HepG2 (cell line): ENCODE results near the gene MON1A. TPM values are rescaled to one million over a fixed set of nuclear protein-coding genes. Genes with fewer than 3 reads are reported as not detected.

Experiments
- ELK4 ChIP-seq: sonication (generic); formaldehyde crosslinking; IDR thresholded peaks from 2 replicates; pipeline ENCODE4 v1.9.0; 2021; ENCODE audit warnings: missing genetic modification reagents, borderline replicate concordance
- FOXK1 ChIP-seq: sonication (generic); formaldehyde crosslinking; IDR thresholded peaks from 2 replicates; pipeline ENCODE4 v1.4.0; 2020; ENCODE audit warnings: low read depth, missing genetic modification reagents, borderline replicate concordance
- HIVEP1 ChIP-seq: sonication (generic); formaldehyde crosslinking; IDR thresholded peaks from 2 replicates; pipeline ENCODE4 v1.4.0; 2020; ENCODE audit warnings: mild to moderate bottlenecking, missing genetic modification reagents
- MAFF ChIP-seq: IDR thresholded peaks from 2 replicates; pipeline ENCODE4 v1.6.1; 2011; ENCODE audit warnings: low read depth, low read length, improper control_type of control experiment
- NFE2L2 ChIP-seq: fragments of 150-350 bp; IDR thresholded peaks from 2 replicates; pipeline ENCODE4 v1.6.1; 2014; ENCODE audit warnings: low read length
- SNAI1 ChIP-seq: sonication (generic); formaldehyde crosslinking; IDR thresholded peaks from 2 replicates; pipeline ENCODE4 v1.5.0; 2020; ENCODE audit warnings: mild to moderate bottlenecking, missing genetic modification reagents, borderline replicate concordance
- TFE3 ChIP-seq: IDR thresholded peaks from 2 replicates; pipeline ENCODE4 v1.6.1; 2016
- THAP7 ChIP-seq: sonication (generic); formaldehyde crosslinking; IDR thresholded peaks from 2 replicates; pipeline ENCODE4 v1.8.1; 2023; ENCODE audit warnings: mild to moderate bottlenecking, missing genetic modification reagents
- THRA ChIP-seq: sonication (generic); formaldehyde crosslinking; IDR thresholded peaks from 2 replicates; pipeline ENCODE4 v1.4.0; 2020; ENCODE audit warnings: missing genetic modification reagents, borderline replicate concordance
- ZBTB21 ChIP-seq: sonication (generic); formaldehyde crosslinking; IDR thresholded peaks from 2 replicates; pipeline ENCODE4 v1.4.0; 2020; ENCODE audit warnings: missing genetic modification reagents
- ZBTB43 ChIP-seq: sonication (generic); formaldehyde crosslinking; conservative IDR thresholded peaks from 2 replicates; pipeline ENCODE4 v1.4.0; 2020; ENCODE audit warnings: missing genetic modification reagents
- ZBTB46 ChIP-seq: sonication (generic); formaldehyde crosslinking; IDR thresholded peaks from 2 replicates; pipeline ENCODE4 v1.4.0; 2020; ENCODE audit warnings: mild to moderate bottlenecking, missing genetic modification reagents, borderline replicate concordance
- ZBTB7B ChIP-seq: sonication (generic); formaldehyde crosslinking; IDR thresholded peaks from 2 replicates; pipeline ENCODE4 v1.4.0; 2020; ENCODE audit warnings: missing genetic modification reagents
- ZFP62 ChIP-seq: sonication (generic); formaldehyde crosslinking; IDR thresholded peaks from 2 replicates; pipeline ENCODE4 v1.4.0; 2020; ENCODE audit warnings: missing genetic modification reagents
- ZMAT5 ChIP-seq: sonication (generic); formaldehyde crosslinking; IDR thresholded peaks from 2 replicates; pipeline ENCODE4 v1.5.0; 2020; ENCODE audit warnings: mild to moderate bottlenecking, low read depth, missing genetic modification reagents, borderline replicate concordance
- ZNF34 ChIP-seq: sonication (generic); formaldehyde crosslinking; IDR thresholded peaks from 2 replicates; pipeline ENCODE4 v1.4.0; 2020; ENCODE audit warnings: mild to moderate bottlenecking, missing genetic modification reagents, borderline replicate concordance
- ZNF562 ChIP-seq: sonication (generic); formaldehyde crosslinking; IDR thresholded peaks from 2 replicates; pipeline ENCODE4 v1.8.0; 2022; ENCODE audit warnings: missing genetic modification reagents, borderline replicate concordance
- ZNF878 ChIP-seq: sonication (generic); formaldehyde crosslinking; IDR thresholded peaks from 2 replicates; pipeline ENCODE4 v1.8.1; 2023; ENCODE audit warnings: mild to moderate bottlenecking, missing genetic modification reagents, moderate library complexity
- polyA plus RNA-seq, 8 experiments: library from polyadenylated mRNA; depleted of rRNA in 3 of 8; stranded (reverse) in 7 of 8; unstranded in 1 of 8; fragments of >200 nt; fragmentation: Illumina TruSeq in 4 of 8; extraction: Trizol in 4 of 8; gene quantifications; 2 replicates each; pipeline versions ENCODE4 v1.2.1 to v1.2.3, GENCODE V29; 2011 to 2016; ENCODE audit warnings: low read depth in 4 of 8, missing spikeins in 1 of 8, mixed read lengths in 1 of 8; ENCODE audit not compliant: insufficient read depth in 1 of 8
- total RNA-seq, 5 experiments: library from RNA; depleted of rRNA; stranded (reverse); fragments of >200 nt; fragmentation: Illumina TruSeq; extraction: Trizol; gene quantifications; 2 replicates each; pipeline ENCODE4 v1.2.3, GENCODE V29; 2016; ENCODE audit warnings: low read depth in 1 of 5

Gene MON1A
- total and polyA plus RNA-seq, 2 of the 13 experiments (the other 11 are each of a cell fraction or from before 2014, with no cell fraction given): 4.6 to 9.0 TPM

GRCh38 chr3:49939858-49940666 is 10.5 kb upstream of the MON1A start, which contains the start of gene RBM6 (continued):
- TF ChIP-seq ZBTB7B (CRISPR knock-in tag) (no peak; the same call in 1 of the 2 replicates), HIVEP1 (peak; percentile 87), ZNF562 (CRISPR knock-in tag) (no peak), ELK4 (CRISPR knock-in tag) (peak; percentile 88; the same call in 1 of the 2 replicates), THRA (CRISPR knock-in tag) (no peak; the same call in 1 of the 2 replicates), ZMAT5 (no peak), ZBTB46 (no peak), ZBTB43 (CRISPR knock-in tag) (peak; percentile 84), SNAI1 (peak; percentile 94), TFE3 (CRISPR knock-in tag) (peak; percentile 71), ZFP62 (CRISPR knock-in tag) (peak; percentile 75; the same call in 1 of the 2 replicates), ZNF878 (CRISPR knock-in tag) (no peak), THAP7 (CRISPR knock-in tag) (0 out of 2 replicates have a peak, but pooled peaks have one; percentile 76), NFE2L2 (no peak), ZBTB21 (CRISPR knock-in tag) (no peak), ZNF34 (CRISPR knock-in tag) (no peak), FOXK1 (CRISPR knock-in tag) (peak; percentile 76), MAFF (no peak)
